Pancreas (tissue), 10 donors: Measurements from ENCODE around the gene RPS6KA3. TPM values are rescaled to one million over a fixed set of nuclear protein-coding genes. Genes with fewer than 3 reads are reported as not detected.
A peak's percentile ranks its signal among the peaks of the same experiment; 100 is the strongest.

Experiments
- ATAC-seq, 4 donors: fragments of 200-7000 bp; cut with Tn5 transposase; one replicate each; pipeline versions ENCODE4 v1.8.0 to v1.9.1; 2020; ENCODE audit warnings: mild to moderate bottlenecking in 4 of 4, moderate library complexity in 4 of 4
- DNase-seq, 6 donors: peaks; one replicate each; pipeline ENCODE4 v3.0.0-alpha.2; 2020
- FAIRE-seq: peaks from 2 replicates; lab custom pipeline; 2012; peaks lifted over from hg19 to GRCh38; lab: Jason Lieb, UNC
- H3K27ac ChIP-seq, 4 donors: fragments of 200-600 bp; sonication (generic); 1 replicate in 3 of 4; 2 replicates in 1 of 4; pipeline versions ENCODE4 v1.5.0 to v1.8.0; 2020
- H3K27me3 ChIP-seq, 4 donors: fragments of 200-600 bp; one replicate each; pipeline ENCODE4 v1.8.0; 2021
- H3K36me3 ChIP-seq, 3 donors: fragments of 200-600 bp; sonication (generic) in 1 of 3; one replicate each; pipeline versions ENCODE4 v1.5.0 to v1.8.0; 2020 to 2021
- H3K4me1 ChIP-seq, 3 donors: fragments of 200-600 bp; one replicate each; pipeline ENCODE4 v1.8.0; 2021
- H3K4me3 ChIP-seq, 4 donors: fragments of 200-600 bp; sonication (generic) in 2 of 4; one replicate each; pipeline versions ENCODE4 v1.5.0 to v1.8.0; 2020 to 2021
- H3K9me3 ChIP-seq, 4 donors: fragments of 200-600 bp; one replicate each; pipeline ENCODE4 v1.8.0; 2021
- CTCF ChIP-seq, 4 donors: fragments of 200-600 bp; sonication (generic) in 3 of 4; IDR thresholded peaks; one replicate each; pipeline versions ENCODE4 v1.5.0 to v1.8.0; 2021; ENCODE audit warnings: antibody characterized with exemption in 4 of 4
- WGBS, 2 donors: extraction: QIAGEN DNeasy Blood & Tissue Kit; methylation state at CpG; one replicate each; pipeline ENCODE4 v1.1.7; 2013; 5-methylcytosine and 5-hydroxymethylcytosine counted together
- intact Hi-C, 3 donors: fragments of 100-400 bp; cut with DNase I; formaldehyde crosslinking; loops; one replicate each; pipeline versions ENCODE4 v1.11.1 to v1.14.2; 2022
- polyA plus RNA-seq, 2 donors: library from polyadenylated mRNA; stranded (reverse); fragments of 200-250 nt; gene quantifications; one replicate each; pipeline ENCODE4 v1.2.3, GENCODE V29; 2013
- total RNA-seq, 6 donors: library from RNA; stranded (reverse); fragmentation: NEBNext Ultra II Directional in 4 of 6; extraction: Animal tissue kit (Norgen Biotek cat#: 25700) in 4 of 6; gene quantifications; one replicate each; pipeline versions ENCODE4 v1.2.1 to v1.2.4, GENCODE V29; 2021 to 2023
- donor health status: healthy with polysubstance abuse.
- donor health status: DM: no; HTN: no; CAD: no; lungs with moderate emphysema.
- donor health status: DM: no; HTN: no; CAD: no.
- donor health status: control.
- donor health status: control.
- donor health status: Bipolar disorder and iron deficiency.
- donor health status: DM: yes; HTN: yes; CAD: no.
- donor health status: DM: no; HTN: no; CAD: no.
- donor health status: DM: no; HTN: no; CAD: no.
- donor health status: DM: yes; HTN: yes; CAD: no.

The RPS6KA3 gene
- total and polyA plus RNA-seq, 8 donors, result 4.8 to 29.8 (median 15.6) TPM

GRCh38 chrX:20143561-20143960 is 123.1 kb downstream of the RPS6KA3 start:
- 68 to 85% methylated on average over 2 of the region's 2 CpGs for WGBS, 2 donors
- H3K4me3 ChIP-seq, result no peak overlapping the region
- ATAC-seq, result no peak
- TF ChIP-seq CTCF (IDR thresholded peaks at IDR 0.05), result no peak
- no peak overlapping the region for H3K27ac ChIP-seq
- peaks cover 2 to 16% (median 11%) of the 10 kb centered on the region in 3 donors for H3K4me1 ChIP-seq
- no peak for DNase-seq
- H3K36me3 ChIP-seq, result no peaks in the 10 kb centered on the region
- H3K27me3 ChIP-seq, result no peaks in the 10 kb centered on the region
- FAIRE-seq, result no peak
- intact Hi-C loops, result no loop called here
- H3K9me3 ChIP-seq, result no peaks in the 10 kb centered on the region

- intact Hi-C loops, result no loop called here
- Histone ChIP-seq H3K36me3 (peaks cover 0 to under 1% (median 0%) of the 10 kb centered on the region in 3 donors), H3K4me1 (peaks cover 5 to 19% (median 11%) of the 10 kb centered on the region in 3 donors), H3K27ac (no peak overlapping the region), H3K4me3 (no peak overlapping the region), H3K27me3 (no peaks in the 10 kb centered on the region), H3K9me3 (no peaks in the 10 kb centered on the region)
- TF ChIP-seq CTCF (IDR thresholded peaks at IDR 0.05), result no peak
- WGBS, 2 donors, result 63 to 65% methylated on average over 6 of the region's 6 CpGs
- DNase-seq, result no peak
- ATAC-seq, result no peak
- FAIRE-seq, result no peak
These were observed 123.6 kb downstream of the RPS6KA3 start for GRCh38 chrX:20143111-20143510.

GRCh38 chrX:20141281-20142220 is 125.2 kb downstream of the RPS6KA3 start, which contains the start of gene EIF1AX:
Gene EIF1AX (minus strand): TSS chrX:20141838. CDS start chrX:20141640, 198 bp downstream.
- peak within 1 kb of the TSS; percentile 86 to 92 (median 91) for H3K27ac ChIP-seq
- peak; percentile 96 to 100 (median 99) for DNase-seq
- peak; percentile 99 for FAIRE-seq
- no peaks in the 10 kb centered on the region for H3K27me3 ChIP-seq
- WGBS, 2 donors, result 6 to 10% methylated on average over 75 to 77 of the region's 82 CpGs
- H3K36me3 ChIP-seq, result peaks cover 0 to 16% (median 4%) of the 10 kb centered on the region in 3 donors
- peaks cover 5 to 19% (median 11%) of the 10 kb centered on the region in 3 donors for H3K4me1 ChIP-seq
- ATAC-seq, result peak; percentile 97 to 99 (median 98)
- TF ChIP-seq CTCF (IDR thresholded peaks at IDR 0.05), result no peak
- H3K4me3 ChIP-seq, result peak within 1 kb of the TSS; percentile 80 to 92 (median 84)
- H3K9me3 ChIP-seq, result no peaks in the 10 kb centered on the region
- intact Hi-C loops, result no loop called here

- FAIRE-seq (no peak), ATAC-seq (no peak), DNase-seq (no peak)
- no peak for TF ChIP-seq CTCF (IDR thresholded peaks at IDR 0.05)
- Histone ChIP-seq H3K27ac (peak overlapping the region in 1 of 4 donors; percentile 86), H3K36me3 (peaks cover 0 to 27% (median 4%) of the 10 kb centered on the region in 3 donors), H3K4me3 (peak overlapping the region; percentile 3 to 92 (median 83)), H3K4me1 (peaks cover 5 to 19% (median 11%) of the 10 kb centered on the region in 3 donors), H3K27me3 (no peaks in the 10 kb centered on the region), H3K9me3 (no peaks in the 10 kb centered on the region)
- WGBS, 2 donors, result 1 to 14% methylated on average over 3 of the region's 3 CpGs
- intact Hi-C loops, result no loop called here
These were observed 126.3 kb downstream of the RPS6KA3 start for GRCh38 chrX:20140420-20140819.
